C1 segment of cervical spinal cord (tissue), 14 donors: ENCODE measurements around the gene MYO15A.

Source experiments
- DNase-seq, 14 donors: peaks; one replicate each; lab custom pipeline; 2025; lab: John Stamatoyannopoulos, UW

MYO15A gene

GRCh38 chr17:18183334-18184142 is 75.0 kb downstream of the MYO15A start, which contains the start of gene ALKBH5:
ALKBH5 (plus strand) TSS chr17:18183828; CDS start chr17:18184244, 416 bp downstream.
- peak; percentile 91 to 100 (median 98) for DNase-seq

- peak in 8 of 14 donors; percentile 10 to 64 (median 48) for DNase-seq
These were observed 75.8 kb downstream of the MYO15A start for GRCh38 chr17:18184143-18185031.

- no peak for DNase-seq
These were observed 76.8 kb downstream of the MYO15A start for GRCh38 chr17:18185391-18185790.

- no peak for DNase-seq
These were observed 77.5 kb downstream of the MYO15A start for GRCh38 chr17:18185832-18186626.

GRCh38 chr17:18186627-18186982 is 78.0 kb downstream of the MYO15A start:
- DNase-seq: peak in 1 of 14 donors; percentile 15

GRCh38 chr17:18187226-18187625 is 78.7 kb downstream of the MYO15A start:
- peak in 6 of 14 donors; percentile 7 to 53 (median 27) for DNase-seq

- peak in 2 of 14 donors; percentile 15 to 65 for DNase-seq
These were observed 79.5 kb downstream of the MYO15A start for GRCh38 chr17:18187821-18188761.

- no peak for DNase-seq
These were observed 82.2 kb downstream of the MYO15A start for GRCh38 chr17:18190628-18191235.

GRCh38 chr17:18191236-18191667 is 82.7 kb downstream of the MYO15A start:
- DNase-seq: no peak

GRCh38 chr17:18191967-18192366 is 83.4 kb downstream of the MYO15A start:
- no peak for DNase-seq

- DNase-seq: no peak
These were observed 85.8 kb downstream of the MYO15A start for GRCh38 chr17:18194394-18194793.

- DNase-seq: no peak
These were observed 86.2 kb downstream of the MYO15A start for GRCh38 chr17:18194804-18195203.

- no peak for DNase-seq
These were observed 86.7 kb downstream of the MYO15A start for GRCh38 chr17:18195246-18195645.

GRCh38 chr17:18197535-18198194 is 89.1 kb downstream of the MYO15A start:
- DNase-seq: no peak

GRCh38 chr17:18198530-18198929 is 90.0 kb downstream of the MYO15A start:
- DNase-seq: no peak

- DNase-seq: no peak
These were observed 92.6 kb downstream of the MYO15A start for GRCh38 chr17:18201108-18201507.

GRCh38 chr17:18203308-18203707 is 94.8 kb downstream of the MYO15A start:
- DNase-seq: no peak

- no peak for DNase-seq
These were observed 97.3 kb downstream of the MYO15A start for GRCh38 chr17:18205861-18206260.

GRCh38 chr17:18206962-18207361 is 98.4 kb downstream of the MYO15A start:
- DNase-seq: peak in 1 of 14 donors; percentile 9
